IMR-90 (cell line): ENCODE measurements around the gene ENKUR.

Experiments used
- BHLHE40 ChIP-seq: fragments of 150-350 bp; IDR thresholded peaks from 2 replicates; pipeline ENCODE4 v1.6.1; 2016; ENCODE audit warnings: mild to moderate bottlenecking, low read depth, low read length
- CEBPB ChIP-seq: IDR thresholded peaks from 2 replicates; pipeline ENCODE4 v1.6.1; 2012; ENCODE audit warnings: low read depth, low read length, improper control_type of control experiment
- FOS ChIP-seq: fragments of 150-350 bp; IDR thresholded peaks from 2 replicates; pipeline ENCODE4 v1.6.1; 2016; ENCODE audit warnings: low read depth, low read length
- MAFK ChIP-seq: IDR thresholded peaks from 2 replicates; pipeline ENCODE4 v1.6.1; 2012; ENCODE audit warnings: low read depth, low read length, improper control_type of control experiment
- MAZ ChIP-seq: IDR thresholded peaks from 2 replicates; pipeline ENCODE4 v1.6.1; 2012; ENCODE audit warnings: low read depth, mild to moderate bottlenecking, low read length, improper control_type of control experiment, moderate library complexity, borderline replicate concordance
- MXI1 ChIP-seq: IDR thresholded peaks from 2 replicates; pipeline ENCODE4 v1.6.1; 2012; ENCODE audit warnings: low read depth, mild to moderate bottlenecking, low read length, moderate library complexity, borderline replicate concordance
- POLR2A ChIP-seq: IDR thresholded peaks from 2 replicates; pipeline ENCODE4 v1.6.1; 2012; ENCODE audit warnings: mild to moderate bottlenecking, low read depth, low read length
- RCOR1 ChIP-seq: IDR thresholded peaks from 2 replicates; pipeline ENCODE4 v1.6.1; 2012; ENCODE audit warnings: mild to moderate bottlenecking, low read length, improper control_type of control experiment; ENCODE audit not compliant: insufficient replicate concordance
- RFX5 ChIP-seq: IDR thresholded peaks from 2 replicates; pipeline ENCODE4 v1.8.0; 2012; ENCODE audit warnings: low read depth, mild to moderate bottlenecking, low read length, moderate library complexity
- SMC3 ChIP-seq: fragments of 150-350 bp; IDR thresholded peaks from 2 replicates; pipeline ENCODE4 v1.6.1; 2016; ENCODE audit warnings: low read depth, mild to moderate bottlenecking, antibody characterized with exemption, low read length, moderate library complexity
- TF ChIP-seq, protein P1 (sequence below): conservative IDR thresholded peaks from 2 replicates; pipeline ENCODE4 v1.5.1; 2012; ENCODE audit warnings: mild to moderate bottlenecking, low read depth, low read length, improper control_type of control experiment
- TF ChIP-seq, protein P2 (sequence below): fragments of 150-350 bp; IDR thresholded peaks from 2 replicates; pipeline ENCODE4 v1.6.1; 2016; ENCODE audit warnings: low read depth, mild to moderate bottlenecking, low read length, moderate library complexity, borderline replicate concordance
- TF ChIP-seq, protein P3 (sequence below): fragments of 150-350 bp; IDR thresholded peaks from 2 replicates; pipeline ENCODE4 v1.6.1; 2017; ENCODE audit warnings: mild to moderate bottlenecking, antibody characterized with exemption, low read length, low read depth

DNA sequence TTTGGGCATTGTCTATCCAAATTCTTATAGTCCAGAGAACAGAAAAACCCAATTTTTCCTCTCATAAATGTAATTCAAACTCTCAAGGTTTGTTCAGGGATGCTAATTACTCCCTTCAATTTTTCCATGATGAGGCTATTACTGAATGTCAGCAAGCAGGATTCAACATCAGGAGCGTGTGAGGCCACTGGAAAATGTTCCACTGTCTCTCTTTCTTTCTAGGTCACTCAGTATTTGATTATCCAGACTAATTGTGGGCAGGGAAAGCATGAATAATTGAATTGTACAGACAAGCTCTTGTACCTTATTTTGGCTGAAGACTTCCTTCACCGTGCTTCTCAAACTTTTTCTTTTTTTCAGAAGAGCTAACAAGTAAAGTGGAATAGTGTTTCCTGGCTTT, 31.1 kb upstream of the ENKUR start:
- TF ChIP-seq, protein P1, sequence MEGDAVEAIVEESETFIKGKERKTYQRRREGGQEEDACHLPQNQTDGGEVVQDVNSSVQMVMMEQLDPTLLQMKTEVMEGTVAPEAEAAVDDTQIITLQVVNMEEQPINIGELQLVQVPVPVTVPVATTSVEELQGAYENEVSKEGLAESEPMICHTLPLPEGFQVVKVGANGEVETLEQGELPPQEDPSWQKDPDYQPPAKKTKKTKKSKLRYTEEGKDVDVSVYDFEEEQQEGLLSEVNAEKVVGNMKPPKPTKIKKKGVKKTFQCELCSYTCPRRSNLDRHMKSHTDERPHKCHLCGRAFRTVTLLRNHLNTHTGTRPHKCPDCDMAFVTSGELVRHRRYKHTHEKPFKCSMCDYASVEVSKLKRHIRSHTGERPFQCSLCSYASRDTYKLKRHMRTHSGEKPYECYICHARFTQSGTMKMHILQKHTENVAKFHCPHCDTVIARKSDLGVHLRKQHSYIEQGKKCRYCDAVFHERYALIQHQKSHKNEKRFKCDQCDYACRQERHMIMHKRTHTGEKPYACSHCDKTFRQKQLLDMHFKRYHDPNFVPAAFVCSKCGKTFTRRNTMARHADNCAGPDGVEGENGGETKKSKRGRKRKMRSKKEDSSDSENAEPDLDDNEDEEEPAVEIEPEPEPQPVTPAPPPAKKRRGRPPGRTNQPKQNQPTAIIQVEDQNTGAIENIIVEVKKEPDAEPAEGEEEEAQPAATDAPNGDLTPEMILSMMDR: no peak
- TF ChIP-seq BHLHE40 (no peak), POLR2A (no peak), MAFK (no peak), MAZ (no peak), CEBPB (no peak), MXI1 (no peak), RCOR1 (no peak), RFX5 (no peak), FOS (no peak), SMC3 (no peak)
- TF ChIP-seq, protein P2, sequence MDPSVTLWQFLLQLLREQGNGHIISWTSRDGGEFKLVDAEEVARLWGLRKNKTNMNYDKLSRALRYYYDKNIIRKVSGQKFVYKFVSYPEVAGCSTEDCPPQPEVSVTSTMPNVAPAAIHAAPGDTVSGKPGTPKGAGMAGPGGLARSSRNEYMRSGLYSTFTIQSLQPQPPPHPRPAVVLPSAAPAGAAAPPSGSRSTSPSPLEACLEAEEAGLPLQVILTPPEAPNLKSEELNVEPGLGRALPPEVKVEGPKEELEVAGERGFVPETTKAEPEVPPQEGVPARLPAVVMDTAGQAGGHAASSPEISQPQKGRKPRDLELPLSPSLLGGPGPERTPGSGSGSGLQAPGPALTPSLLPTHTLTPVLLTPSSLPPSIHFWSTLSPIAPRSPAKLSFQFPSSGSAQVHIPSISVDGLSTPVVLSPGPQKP: no peak
- TF ChIP-seq, protein P3, sequence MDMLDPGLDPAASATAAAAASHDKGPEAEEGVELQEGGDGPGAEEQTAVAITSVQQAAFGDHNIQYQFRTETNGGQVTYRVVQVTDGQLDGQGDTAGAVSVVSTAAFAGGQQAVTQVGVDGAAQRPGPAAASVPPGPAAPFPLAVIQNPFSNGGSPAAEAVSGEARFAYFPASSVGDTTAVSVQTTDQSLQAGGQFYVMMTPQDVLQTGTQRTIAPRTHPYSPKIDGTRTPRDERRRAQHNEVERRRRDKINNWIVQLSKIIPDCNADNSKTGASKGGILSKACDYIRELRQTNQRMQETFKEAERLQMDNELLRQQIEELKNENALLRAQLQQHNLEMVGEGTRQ: no peak
